ENCODE data around the gene CEMIP.

Gene CEMIP

GRCh38 chr15:80815106-80815505 lies 35.9 kb downstream of the CEMIP start:
- H3K36me3 Mint-ChIP-seq (ENCODE audit: low read depth), result no peaks in the 10 kb centered on the region
- H3K4me3 Mint-ChIP-seq, result no peak overlapping the region
- no peak overlapping the region for H3K27ac Mint-ChIP-seq
- no peak for DNase-seq
- no peaks in the 10 kb centered on the region for H3K9me3 Mint-ChIP-seq
- H3K27me3 Mint-ChIP-seq, result peaks cover 42% of the 10 kb centered on the region
- H3K4me1 Mint-ChIP-seq (ENCODE audit: low read depth), result no peaks in the 10 kb centered on the region

GRCh38 chr15:80816049-80816653 lies 37.0 kb downstream of the CEMIP start:
- H3K9me3 Mint-ChIP-seq, result no peaks in the 10 kb centered on the region
- H3K36me3 Mint-ChIP-seq (ENCODE audit: low read depth), result no peaks in the 10 kb centered on the region

GRCh38 chr15:80816936-80817335 lies 37.8 kb downstream of the CEMIP start:
- peaks cover 38% of the 10 kb centered on the region for H3K27me3 Mint-ChIP-seq
- no peak for DNase-seq
- H3K36me3 Mint-ChIP-seq (ENCODE audit: low read depth), result no peaks in the 10 kb centered on the region
- H3K4me1 Mint-ChIP-seq (ENCODE audit: low read depth), result no peaks in the 10 kb centered on the region
- H3K27ac Mint-ChIP-seq, result no peak overlapping the region
- no peak overlapping the region for H3K4me3 Mint-ChIP-seq
- no peaks in the 10 kb centered on the region for H3K9me3 Mint-ChIP-seq

More at GRCh38 chr15:80816049-80816653, 37.0 kb downstream of the CEMIP start:
- H3K27ac Mint-ChIP-seq, result no peak overlapping the region
- no peak for DNase-seq
- H3K27me3 Mint-ChIP-seq, result peaks cover 38% of the 10 kb centered on the region
- H3K4me1 Mint-ChIP-seq (ENCODE audit: low read depth), result no peaks in the 10 kb centered on the region
- H3K4me3 Mint-ChIP-seq, result no peak overlapping the region

- DNase-seq, result no peak
- Mint-ChIP-seq H3K27me3 (peaks cover 38% of the 10 kb centered on the region), H3K4me1 (ENCODE audit: low read depth) (no peaks in the 10 kb centered on the region), H3K27ac (no peak overlapping the region), H3K4me3 (no peak overlapping the region), H3K9me3 (no peaks in the 10 kb centered on the region), H3K36me3 (ENCODE audit: low read depth) (no peaks in the 10 kb centered on the region)
Measured at GRCh38 chr15:80817901-80818300, 38.7 kb downstream of the CEMIP start.

- Mint-ChIP-seq H3K36me3 (ENCODE audit: low read depth) (no peaks in the 10 kb centered on the region), H3K9me3 (no peaks in the 10 kb centered on the region), H3K4me3 (no peak overlapping the region), H3K4me1 (ENCODE audit: low read depth) (no peaks in the 10 kb centered on the region), H3K27me3 (peaks cover 38% of the 10 kb centered on the region), H3K27ac (no peak overlapping the region)
- no peak for DNase-seq
Measured at GRCh38 chr15:80819001-80819400, 39.8 kb downstream of the CEMIP start.

GRCh38 chr15:80820092-80820491 lies 40.9 kb downstream of the CEMIP start:
- Mint-ChIP-seq H3K27ac (no peak overlapping the region), H3K4me3 (no peak overlapping the region), H3K4me1 (ENCODE audit: low read depth) (no peaks in the 10 kb centered on the region), H3K9me3 (no peaks in the 10 kb centered on the region), H3K36me3 (ENCODE audit: low read depth) (no peaks in the 10 kb centered on the region), H3K27me3 (peaks cover 36% of the 10 kb centered on the region)
- no peak for DNase-seq

- H3K4me3 Mint-ChIP-seq, result no peak overlapping the region
Measured at GRCh38 chr15:80822256-80822655, 43.1 kb downstream of the CEMIP start.

GRCh38 chr15:80822676-80823075 lies 43.5 kb downstream of the CEMIP start:
- no peaks in the 10 kb centered on the region for H3K36me3 Mint-ChIP-seq (ENCODE audit: low read depth)
- H3K9me3 Mint-ChIP-seq, result no peaks in the 10 kb centered on the region
- no peaks in the 10 kb centered on the region for H3K4me1 Mint-ChIP-seq (ENCODE audit: low read depth)
- no peak overlapping the region for H3K4me3 Mint-ChIP-seq
- no peak for DNase-seq
- H3K27me3 Mint-ChIP-seq, result peaks cover 20% of the 10 kb centered on the region
- no peak overlapping the region for H3K27ac Mint-ChIP-seq

More at GRCh38 chr15:80822256-80822655, 43.1 kb downstream of the CEMIP start:
- Mint-ChIP-seq H3K27ac (no peak overlapping the region), H3K9me3 (no peaks in the 10 kb centered on the region), H3K4me1 (ENCODE audit: low read depth) (no peaks in the 10 kb centered on the region), H3K27me3 (peaks cover 22% of the 10 kb centered on the region), H3K36me3 (ENCODE audit: low read depth) (no peaks in the 10 kb centered on the region)
- no peak for DNase-seq

- Mint-ChIP-seq H3K36me3 (ENCODE audit: low read depth) (no peaks in the 10 kb centered on the region), H3K27me3 (peaks cover 15% of the 10 kb centered on the region), H3K4me1 (ENCODE audit: low read depth) (no peaks in the 10 kb centered on the region), H3K27ac (no peak overlapping the region), H3K9me3 (no peaks in the 10 kb centered on the region), H3K4me3 (no peak overlapping the region)
- no peak for DNase-seq
Measured at GRCh38 chr15:80823120-80823519, 44.0 kb downstream of the CEMIP start.

- Mint-ChIP-seq H3K4me3 (no peak overlapping the region), H3K27ac (no peak overlapping the region), H3K27me3 (peaks cover 9% of the 10 kb centered on the region), H3K9me3 (no peaks in the 10 kb centered on the region), H3K36me3 (ENCODE audit: low read depth) (no peaks in the 10 kb centered on the region), H3K4me1 (ENCODE audit: low read depth) (no peaks in the 10 kb centered on the region)
- DNase-seq, result no peak
Measured at GRCh38 chr15:80823995-80824394, 44.8 kb downstream of the CEMIP start.

- Mint-ChIP-seq H3K4me3 (no peak overlapping the region), H3K9me3 (no peaks in the 10 kb centered on the region), H3K27me3 (no peaks in the 10 kb centered on the region), H3K4me1 (ENCODE audit: low read depth) (no peaks in the 10 kb centered on the region), H3K27ac (no peak overlapping the region), H3K36me3 (ENCODE audit: low read depth) (no peaks in the 10 kb centered on the region)
- no peak for DNase-seq
Measured at GRCh38 chr15:80825361-80826030, 46.3 kb downstream of the CEMIP start.

GRCh38 chr15:80828796-80829195 lies 49.6 kb downstream of the CEMIP start:
- no peak overlapping the region for H3K4me3 Mint-ChIP-seq
- DNase-seq, result no peak
- no peaks in the 10 kb centered on the region for H3K27me3 Mint-ChIP-seq
- H3K4me1 Mint-ChIP-seq (ENCODE audit: low read depth), result no peaks in the 10 kb centered on the region
- H3K9me3 Mint-ChIP-seq, result no peaks in the 10 kb centered on the region
- no peak overlapping the region for H3K27ac Mint-ChIP-seq
- no peaks in the 10 kb centered on the region for H3K36me3 Mint-ChIP-seq (ENCODE audit: low read depth)

GRCh38 chr15:80830677-80831076 lies 51.5 kb downstream of the CEMIP start:
- Mint-ChIP-seq H3K9me3 (no peaks in the 10 kb centered on the region), H3K27me3 (no peaks in the 10 kb centered on the region), H3K36me3 (ENCODE audit: low read depth) (no peaks in the 10 kb centered on the region), H3K4me3 (no peak overlapping the region), H3K27ac (no peak overlapping the region), H3K4me1 (ENCODE audit: low read depth) (no peaks in the 10 kb centered on the region)
- DNase-seq, result no peak

- H3K4me3 Mint-ChIP-seq, result no peak overlapping the region
- no peaks in the 10 kb centered on the region for H3K4me1 Mint-ChIP-seq (ENCODE audit: low read depth)
- no peaks in the 10 kb centered on the region for H3K9me3 Mint-ChIP-seq
- no peak overlapping the region for H3K27ac Mint-ChIP-seq
- no peaks in the 10 kb centered on the region for H3K36me3 Mint-ChIP-seq (ENCODE audit: low read depth)
- H3K27me3 Mint-ChIP-seq, result no peaks in the 10 kb centered on the region
- DNase-seq, result no peak
Measured at GRCh38 chr15:80831192-80831591, 52.0 kb downstream of the CEMIP start.

GRCh38 chr15:80831606-80832224 lies 52.5 kb downstream of the CEMIP start:
- Mint-ChIP-seq H3K27ac (no peak overlapping the region), H3K4me3 (no peak overlapping the region)

More at GRCh38 chr15:80831606-80832224, 52.5 kb downstream of the CEMIP start:
- Mint-ChIP-seq H3K9me3 (no peaks in the 10 kb centered on the region), H3K36me3 (ENCODE audit: low read depth) (no peaks in the 10 kb centered on the region), H3K4me1 (ENCODE audit: low read depth) (no peaks in the 10 kb centered on the region), H3K27me3 (no peaks in the 10 kb centered on the region)
- no peak for DNase-seq

Data from activated T-cell treated with anti-CD3 and anti-CD28 coated beads, Interleukin-2, amount 50 U/mL, for 24 hours (primary cell).